Measurements from ENCODE around the gene MTAP. TPM values are rescaled to one million over a fixed set of nuclear protein-coding genes. Genes with fewer than 3 reads are reported as not detected.

The MTAP gene
- total RNA-seq, 1 experiment from 2014 or later: 102 TPM

DNA sequence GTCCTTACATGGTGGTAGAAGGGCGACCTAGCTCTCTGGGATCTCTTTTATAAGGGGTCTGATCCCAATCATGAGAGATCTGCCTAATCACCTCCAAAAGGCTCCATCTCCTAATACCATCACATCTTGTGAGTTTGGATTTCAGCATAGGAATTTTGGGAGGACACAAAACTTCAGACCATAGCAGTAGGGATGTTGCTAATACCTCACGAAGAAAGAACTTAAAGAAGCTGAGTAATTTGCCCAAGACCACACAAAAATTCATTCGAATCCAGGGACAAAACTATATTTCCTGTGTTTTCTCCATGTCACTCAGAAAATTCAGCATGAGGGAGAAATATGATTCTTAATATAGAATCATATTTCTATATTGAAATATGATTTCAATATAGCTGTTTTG, 32.7 kb downstream of the MTAP start:
- Mint-ChIP-seq H3K27ac (no peak overlapping the region), H3K36me3 (ENCODE audit: insufficient read depth in 1 of 3, low read depth in 3 of 3) (peaks cover 75 to 94% (median 89%) of the 10 kb centered on the region in 3 experiments), H3K4me3 (no peak overlapping the region), H3K27me3 (ENCODE audit: low read depth) (no peaks in the 10 kb centered on the region), H3K4me1 (no peaks in the 10 kb centered on the region), H3K9me3 (peaks cover 0 to 7% of the 10 kb centered on the region in 2 experiments; a peak in 4 of 5 replicates)
- Histone ChIP-seq H3K27ac (ENCODE audit: insufficient read length, low read depth, low read length) (no peak overlapping the region), H3K79me2 (ENCODE audit: insufficient read depth, low read length) (0 out of 2 replicates have a peak, but pooled peaks cover 5% of the 10 kb centered on the region), H2BK120ac (ENCODE audit: low read depth, low read length, poor library complexity, severe bottlenecking) (no peak overlapping the region), H4K8ac (replicated peaks; ENCODE audit: insufficient read length, low read depth, low read length) (no peak overlapping the region), H3K14ac (ENCODE audit: insufficient read depth, low read length) (no peak overlapping the region), H3K56ac (ENCODE audit: insufficient read length, low read depth, low read length) (no peak overlapping the region), H3K18ac (ENCODE audit: insufficient read length, low read depth, low read length) (no peak overlapping the region), H2AK5ac (ENCODE audit: insufficient read length, low read length) (no peak overlapping the region), H3T11ph (ENCODE audit: low read length) (no peak overlapping the region), H3K79me1 (ENCODE audit: insufficient read depth, low read depth, low read length, poor library complexity, severe bottlenecking) (peaks cover 4% of the 10 kb centered on the region), H2BK20ac (ENCODE audit: low read depth, low read length, poor library complexity, severe bottlenecking) (no peak overlapping the region), H3K4me1 (ENCODE audit: insufficient read depth, low read length) (no peaks in the 10 kb centered on the region; the same call in 1 of the 2 replicates), H3K9ac (ENCODE audit: extremely low read depth, insufficient read length, low read length) (no peak overlapping the region), H4K5ac (ENCODE audit: insufficient read length, low read depth, low read length) (no peak overlapping the region), H2BK15ac (ENCODE audit: low read depth, low read length) (no peak overlapping the region), H4K91ac (ENCODE audit: insufficient read length, low read depth, low read length) (no peak overlapping the region), H3K4me2 (ENCODE audit: insufficient read depth, insufficient read length, low read length) (no peak overlapping the region), H3K23me2 (ENCODE audit: insufficient read length, low read depth, low read length, poor library complexity, severe bottlenecking) (no peaks in the 10 kb centered on the region), H4K20me1 (ENCODE audit: control insufficient read depth, insufficient read depth, insufficient read length) (no peaks in the 10 kb centered on the region), H3K27me3 (ENCODE audit: insufficient read depth, low read length) (no peaks in the 10 kb centered on the region), H3K9me3 (ENCODE audit: control insufficient read depth, low read depth, low read length) (no peaks in the 10 kb centered on the region), H3K23ac (ENCODE audit: insufficient read length, low read depth, low read length) (no peak overlapping the region), H2AFZ (ENCODE audit: low read length) (no peak overlapping the region), H3K4ac (ENCODE audit: low read depth, low read length) (no peak overlapping the region), H2BK12ac (ENCODE audit: insufficient read length, low read depth, low read length) (no peak overlapping the region), H2BK5ac (ENCODE audit: insufficient read length, low read length) (no peak overlapping the region)
- no peak for DNase-seq
- TF ChIP-seq, protein P1, sequence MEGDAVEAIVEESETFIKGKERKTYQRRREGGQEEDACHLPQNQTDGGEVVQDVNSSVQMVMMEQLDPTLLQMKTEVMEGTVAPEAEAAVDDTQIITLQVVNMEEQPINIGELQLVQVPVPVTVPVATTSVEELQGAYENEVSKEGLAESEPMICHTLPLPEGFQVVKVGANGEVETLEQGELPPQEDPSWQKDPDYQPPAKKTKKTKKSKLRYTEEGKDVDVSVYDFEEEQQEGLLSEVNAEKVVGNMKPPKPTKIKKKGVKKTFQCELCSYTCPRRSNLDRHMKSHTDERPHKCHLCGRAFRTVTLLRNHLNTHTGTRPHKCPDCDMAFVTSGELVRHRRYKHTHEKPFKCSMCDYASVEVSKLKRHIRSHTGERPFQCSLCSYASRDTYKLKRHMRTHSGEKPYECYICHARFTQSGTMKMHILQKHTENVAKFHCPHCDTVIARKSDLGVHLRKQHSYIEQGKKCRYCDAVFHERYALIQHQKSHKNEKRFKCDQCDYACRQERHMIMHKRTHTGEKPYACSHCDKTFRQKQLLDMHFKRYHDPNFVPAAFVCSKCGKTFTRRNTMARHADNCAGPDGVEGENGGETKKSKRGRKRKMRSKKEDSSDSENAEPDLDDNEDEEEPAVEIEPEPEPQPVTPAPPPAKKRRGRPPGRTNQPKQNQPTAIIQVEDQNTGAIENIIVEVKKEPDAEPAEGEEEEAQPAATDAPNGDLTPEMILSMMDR (conservative IDR thresholded peaks at IDR 0.05): no peak
- no CpG with 5 or more reads among the region's 3 CpGs for WGBS (ENCODE audit: extremely low coverage, insufficient read length, low lambda C conversion rate)

Data from H9 (cell line).